Measurements from ENCODE around the gene NR5A2.

Gene NR5A2

GRCh38 chr1:200073286-200073637, 45.8 kb downstream of the NR5A2 start:
- no peak for DNase-seq (ENCODE audit: low spot score)

GRCh38 chr1:200075522-200075921, 48.0 kb downstream of the NR5A2 start:
- DNase-seq (ENCODE audit: low spot score), result no peak

GRCh38 chr1:200075938-200076546, 48.5 kb downstream of the NR5A2 start:
- DNase-seq (ENCODE audit: low spot score), result no peak

GRCh38 chr1:200079232-200079940, 51.9 kb downstream of the NR5A2 start:
- DNase-seq (ENCODE audit: low spot score), result no peak

GRCh38 chr1:200081151-200081968, 53.9 kb downstream of the NR5A2 start:
- no peak for DNase-seq (ENCODE audit: low spot score)

GRCh38 chr1:200081969-200082245, 54.4 kb downstream of the NR5A2 start:
- DNase-seq (ENCODE audit: low spot score), result no peak

GRCh38 chr1:200082329-200082728, 54.8 kb downstream of the NR5A2 start:
- no peak for DNase-seq (ENCODE audit: low spot score)

GRCh38 chr1:200090252-200091159, 63.0 kb downstream of the NR5A2 start:
- DNase-seq (ENCODE audit: low spot score), result no peak

- no peak for DNase-seq (ENCODE audit: low spot score)
Measured at GRCh38 chr1:200095057-200095577, 67.6 kb downstream of the NR5A2 start.

- DNase-seq (ENCODE audit: low spot score), result no peak
Measured at GRCh38 chr1:200096774-200097173, 69.3 kb downstream of the NR5A2 start.

- DNase-seq (ENCODE audit: low spot score), result no peak
Measured at GRCh38 chr1:200099040-200099439, 71.5 kb downstream of the NR5A2 start.

- DNase-seq (ENCODE audit: low spot score), result no peak
Measured at GRCh38 chr1:200103966-200104583, 76.6 kb downstream of the NR5A2 start.

GRCh38 chr1:200107004-200107470, 79.5 kb downstream of the NR5A2 start:
- no peak for DNase-seq (ENCODE audit: low spot score)

GRCh38 chr1:200108659-200109058, 81.1 kb downstream of the NR5A2 start:
- DNase-seq (ENCODE audit: low spot score), result no peak

- DNase-seq (ENCODE audit: low spot score), result no peak
Measured at GRCh38 chr1:200112290-200112689, 84.8 kb downstream of the NR5A2 start.

- DNase-seq (ENCODE audit: low spot score), result no peak
Measured at GRCh38 chr1:200115532-200115931, 88.0 kb downstream of the NR5A2 start.

- no peak for DNase-seq (ENCODE audit: low spot score)
Measured at GRCh38 chr1:200116324-200116723, 88.8 kb downstream of the NR5A2 start.

- DNase-seq (ENCODE audit: low spot score), result no peak
Measured at GRCh38 chr1:200118779-200119505, 91.4 kb downstream of the NR5A2 start.

GRCh38 chr1:200121421-200121820, 93.9 kb downstream of the NR5A2 start:
- no peak for DNase-seq (ENCODE audit: low spot score)

GRCh38 chr1:200124309-200124708, 96.8 kb downstream of the NR5A2 start:
- DNase-seq (ENCODE audit: low spot score), result no peak

GRCh38 chr1:200128081-200128480, 100.6 kb downstream of the NR5A2 start:
- no peak for DNase-seq (ENCODE audit: low spot score)

Data from germinal center (tissue), 1 donor.